HCT116 (cell line): ENCODE results near the gene RABEPK.

Source experiments
- EZH2 ChIP-seq: fragments of 200-600 bp; sonication (generic); IDR thresholded peaks from 2 replicates; pipeline ENCODE4 v1.6.1; 2017; ENCODE audit warnings: antibody characterized with exemption, mixed run types
- TF ChIP-seq, protein P1 (sequence below): IDR thresholded peaks from 2 replicates; pipeline ENCODE4 v1.6.1; 2012
- TF ChIP-seq, protein P2 (sequence below), 3 experiments: fragments of 200-600 bp in 1 of 3; sonication (generic) in 1 of 3; IDR thresholded peaks in 2 of 3; conservative IDR thresholded peaks in 1 of 3; 2 replicates each; pipeline ENCODE4 v1.5.1; 2012 to 2017; ENCODE audit warnings: low read depth in 2 of 3, low read length in 2 of 3, antibody characterized with exemption in 1 of 3, borderline replicate concordance in 1 of 3, control low read depth in 1 of 3, mild to moderate bottlenecking in 1 of 3, mixed read lengths in 1 of 3, mixed run types in 1 of 3, moderate library complexity in 1 of 3; ENCODE audit not compliant: insufficient read depth in 1 of 3

DNA sequence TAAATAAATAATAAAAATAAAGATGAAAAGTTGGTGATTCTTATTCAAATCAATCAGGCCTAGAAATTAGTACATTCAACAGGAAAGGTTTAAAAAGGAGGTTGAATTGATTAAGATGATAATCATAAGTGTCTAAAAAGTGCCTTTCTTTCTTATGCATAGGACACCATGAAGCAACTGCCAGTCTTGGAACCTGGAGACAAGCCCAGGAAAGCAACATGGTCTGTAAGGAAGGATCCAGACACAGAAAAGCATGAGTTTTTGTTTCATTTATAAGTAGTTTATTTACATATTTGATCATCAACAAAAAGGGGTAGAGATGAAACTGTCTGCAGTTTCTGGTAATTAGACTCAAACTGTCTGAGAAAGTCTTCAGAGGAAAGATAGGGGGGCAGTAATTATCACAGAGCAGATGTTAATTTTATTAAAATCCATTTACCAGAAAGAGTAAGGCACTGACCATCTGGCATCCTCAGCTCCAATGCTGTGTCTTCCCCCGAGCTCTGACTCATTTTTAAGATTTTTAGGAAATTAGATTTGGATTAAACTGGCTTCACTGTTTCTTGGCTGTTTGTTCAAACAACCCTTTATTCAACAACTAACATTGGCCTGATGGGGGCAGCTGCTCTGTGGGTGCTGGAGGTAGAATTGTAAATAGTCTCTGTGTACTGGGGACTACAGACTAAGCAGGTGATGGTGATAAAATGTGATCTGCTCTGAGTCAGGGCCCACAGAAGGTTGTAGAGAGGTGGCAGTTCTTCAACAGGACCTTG, 2.7 kb downstream of the RABEPK start:
- TF ChIP-seq, protein P1, sequence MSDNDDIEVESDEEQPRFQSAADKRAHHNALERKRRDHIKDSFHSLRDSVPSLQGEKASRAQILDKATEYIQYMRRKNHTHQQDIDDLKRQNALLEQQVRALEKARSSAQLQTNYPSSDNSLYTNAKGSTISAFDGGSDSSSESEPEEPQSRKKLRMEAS, result no peak
- TF ChIP-seq, protein P2, sequence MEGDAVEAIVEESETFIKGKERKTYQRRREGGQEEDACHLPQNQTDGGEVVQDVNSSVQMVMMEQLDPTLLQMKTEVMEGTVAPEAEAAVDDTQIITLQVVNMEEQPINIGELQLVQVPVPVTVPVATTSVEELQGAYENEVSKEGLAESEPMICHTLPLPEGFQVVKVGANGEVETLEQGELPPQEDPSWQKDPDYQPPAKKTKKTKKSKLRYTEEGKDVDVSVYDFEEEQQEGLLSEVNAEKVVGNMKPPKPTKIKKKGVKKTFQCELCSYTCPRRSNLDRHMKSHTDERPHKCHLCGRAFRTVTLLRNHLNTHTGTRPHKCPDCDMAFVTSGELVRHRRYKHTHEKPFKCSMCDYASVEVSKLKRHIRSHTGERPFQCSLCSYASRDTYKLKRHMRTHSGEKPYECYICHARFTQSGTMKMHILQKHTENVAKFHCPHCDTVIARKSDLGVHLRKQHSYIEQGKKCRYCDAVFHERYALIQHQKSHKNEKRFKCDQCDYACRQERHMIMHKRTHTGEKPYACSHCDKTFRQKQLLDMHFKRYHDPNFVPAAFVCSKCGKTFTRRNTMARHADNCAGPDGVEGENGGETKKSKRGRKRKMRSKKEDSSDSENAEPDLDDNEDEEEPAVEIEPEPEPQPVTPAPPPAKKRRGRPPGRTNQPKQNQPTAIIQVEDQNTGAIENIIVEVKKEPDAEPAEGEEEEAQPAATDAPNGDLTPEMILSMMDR (IDR thresholded peaks at IDR 0.05 in 2 of 3, conservative IDR thresholded peaks at IDR 0.05 in 1 of 3; ENCODE audit: borderline replicate concordance in 1 of 3, insufficient read depth in 1 of 3, low read depth in 2 of 3, low read length in 2 of 3), result no peak
- no peak for TF ChIP-seq EZH2
